GM12874 (cell line): ENCODE measurements around the gene FAIM2.

Experiments
- TF ChIP-seq, protein P1 (sequence below): IDR thresholded peaks from 2 replicates; pipeline ENCODE4 v1.5.1; 2011; ENCODE audit warnings: low read depth, mild to moderate bottlenecking, control low read depth, low read length, moderate library complexity; ENCODE audit not compliant: insufficient read depth

FAIM2 gene

DNA sequence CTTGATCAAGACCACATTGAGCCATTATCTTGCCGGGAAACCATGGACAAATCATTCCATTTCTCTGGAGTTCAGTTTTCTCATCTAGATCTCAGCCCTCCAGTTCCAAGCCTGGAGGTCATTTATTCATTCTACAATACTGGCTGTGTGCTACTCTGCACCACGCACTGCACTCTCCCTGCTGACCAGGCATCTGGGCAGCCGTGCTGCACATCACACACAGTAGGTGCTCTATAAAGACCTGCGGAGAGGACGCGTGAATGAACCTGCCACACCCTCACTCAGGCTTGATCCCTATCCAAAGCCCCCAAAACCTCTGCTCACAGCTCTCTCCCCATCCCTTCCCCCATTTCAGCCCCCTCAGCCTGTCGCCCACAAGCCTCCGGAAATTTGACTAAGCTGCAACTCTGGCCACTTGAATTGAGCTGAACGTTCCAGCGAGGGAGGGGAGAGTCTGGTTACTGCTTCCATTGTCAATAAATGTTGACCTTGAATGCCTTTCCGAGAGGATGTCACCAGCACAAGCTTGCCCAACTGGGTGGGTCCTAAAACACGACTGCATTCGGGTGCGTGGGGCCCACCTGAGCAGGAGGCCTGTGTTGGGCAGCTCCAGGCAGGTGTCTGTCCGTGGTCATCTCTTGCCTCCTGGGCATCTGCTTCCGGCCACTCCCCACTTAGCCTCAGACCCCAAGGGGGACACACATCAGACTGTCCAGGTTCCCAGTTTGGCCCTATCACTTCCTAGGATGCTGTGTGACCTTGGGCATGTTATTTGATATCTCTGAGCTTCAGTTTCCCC is 17.8 kb downstream of the FAIM2 start:
- TF ChIP-seq, protein P1, sequence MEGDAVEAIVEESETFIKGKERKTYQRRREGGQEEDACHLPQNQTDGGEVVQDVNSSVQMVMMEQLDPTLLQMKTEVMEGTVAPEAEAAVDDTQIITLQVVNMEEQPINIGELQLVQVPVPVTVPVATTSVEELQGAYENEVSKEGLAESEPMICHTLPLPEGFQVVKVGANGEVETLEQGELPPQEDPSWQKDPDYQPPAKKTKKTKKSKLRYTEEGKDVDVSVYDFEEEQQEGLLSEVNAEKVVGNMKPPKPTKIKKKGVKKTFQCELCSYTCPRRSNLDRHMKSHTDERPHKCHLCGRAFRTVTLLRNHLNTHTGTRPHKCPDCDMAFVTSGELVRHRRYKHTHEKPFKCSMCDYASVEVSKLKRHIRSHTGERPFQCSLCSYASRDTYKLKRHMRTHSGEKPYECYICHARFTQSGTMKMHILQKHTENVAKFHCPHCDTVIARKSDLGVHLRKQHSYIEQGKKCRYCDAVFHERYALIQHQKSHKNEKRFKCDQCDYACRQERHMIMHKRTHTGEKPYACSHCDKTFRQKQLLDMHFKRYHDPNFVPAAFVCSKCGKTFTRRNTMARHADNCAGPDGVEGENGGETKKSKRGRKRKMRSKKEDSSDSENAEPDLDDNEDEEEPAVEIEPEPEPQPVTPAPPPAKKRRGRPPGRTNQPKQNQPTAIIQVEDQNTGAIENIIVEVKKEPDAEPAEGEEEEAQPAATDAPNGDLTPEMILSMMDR = no peak

DNA sequence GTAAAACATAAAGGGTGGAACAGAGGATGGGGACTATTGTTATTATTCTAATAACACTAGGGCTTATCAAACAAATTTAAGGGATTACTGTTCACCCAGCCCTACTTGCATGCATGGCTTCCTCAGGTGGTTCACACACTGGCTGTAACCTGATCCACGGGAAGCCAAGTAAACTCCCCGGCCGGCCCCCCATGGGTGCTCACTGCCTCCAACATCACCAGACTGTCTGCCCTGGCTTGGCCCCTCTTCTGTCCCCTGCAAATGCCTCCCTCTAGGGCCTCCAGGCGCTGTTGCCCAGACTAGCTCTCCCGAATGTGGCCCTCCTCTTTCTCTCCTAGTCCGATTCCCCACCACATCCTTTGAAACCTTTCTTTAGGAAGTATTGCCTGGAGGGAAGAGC is 18.6 kb downstream of the FAIM2 start:
- TF ChIP-seq, protein P1 = no peak

DNA sequence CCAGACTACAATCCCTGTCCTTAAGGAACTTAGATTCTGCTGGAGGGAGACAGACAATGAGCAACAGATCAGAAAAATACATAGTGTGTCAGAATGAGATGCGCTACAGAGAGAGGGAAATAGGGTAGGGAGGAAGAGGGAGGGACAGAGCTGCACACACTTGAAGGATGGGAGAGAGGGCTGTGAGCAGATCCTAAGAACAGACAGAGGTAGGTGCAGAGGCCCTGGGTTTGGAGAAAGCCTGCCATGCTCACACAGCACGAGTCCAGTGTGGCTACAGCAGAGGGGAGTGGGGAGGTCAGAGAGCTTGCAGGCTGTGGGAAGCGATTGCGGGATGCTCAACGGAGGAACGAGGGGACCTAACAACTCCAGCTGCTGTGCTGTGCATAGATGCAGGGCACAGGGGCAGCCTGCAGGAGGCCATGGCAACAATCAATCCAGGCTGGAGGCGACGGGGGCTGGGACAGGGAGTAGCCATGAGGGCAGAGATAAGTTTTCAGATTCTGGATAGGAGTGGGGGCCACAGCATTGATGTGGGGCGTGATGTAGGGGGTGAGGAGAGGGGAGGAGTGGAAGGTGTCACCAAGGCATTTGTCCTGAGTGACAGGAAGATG is 20.7 kb downstream of the FAIM2 start:
- TF ChIP-seq, protein P1 = no peak

DNA sequence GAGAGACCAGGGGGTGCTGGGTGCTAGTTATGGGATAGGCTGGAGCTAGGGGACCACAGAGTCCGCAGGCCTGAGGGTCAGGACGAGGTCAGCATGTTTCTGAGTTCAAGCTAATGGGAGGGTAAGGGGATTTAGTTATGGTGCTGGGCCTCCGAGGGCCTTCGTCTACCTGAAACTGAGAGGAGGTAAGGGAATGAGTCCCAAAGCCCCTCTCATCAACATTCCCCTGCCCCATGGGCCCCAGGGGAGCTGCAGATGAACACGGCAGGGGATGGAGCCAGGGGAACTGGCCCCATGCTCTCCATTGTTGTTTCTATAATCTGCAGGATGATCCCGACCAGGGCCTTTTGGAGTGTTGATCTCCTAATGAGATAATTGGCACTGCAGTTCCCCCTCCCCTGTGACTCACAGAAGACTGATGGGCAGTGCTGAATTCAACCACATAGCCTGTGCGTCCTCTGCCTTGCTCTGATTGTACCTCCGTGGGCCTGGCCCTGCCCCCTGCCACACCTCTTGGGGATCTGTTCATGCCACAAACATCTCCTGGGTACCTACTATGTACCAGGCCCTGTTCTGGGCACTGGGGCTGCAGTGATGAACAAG is 21.4 kb downstream of the FAIM2 start:
- TF ChIP-seq, protein P1 = no peak

DNA sequence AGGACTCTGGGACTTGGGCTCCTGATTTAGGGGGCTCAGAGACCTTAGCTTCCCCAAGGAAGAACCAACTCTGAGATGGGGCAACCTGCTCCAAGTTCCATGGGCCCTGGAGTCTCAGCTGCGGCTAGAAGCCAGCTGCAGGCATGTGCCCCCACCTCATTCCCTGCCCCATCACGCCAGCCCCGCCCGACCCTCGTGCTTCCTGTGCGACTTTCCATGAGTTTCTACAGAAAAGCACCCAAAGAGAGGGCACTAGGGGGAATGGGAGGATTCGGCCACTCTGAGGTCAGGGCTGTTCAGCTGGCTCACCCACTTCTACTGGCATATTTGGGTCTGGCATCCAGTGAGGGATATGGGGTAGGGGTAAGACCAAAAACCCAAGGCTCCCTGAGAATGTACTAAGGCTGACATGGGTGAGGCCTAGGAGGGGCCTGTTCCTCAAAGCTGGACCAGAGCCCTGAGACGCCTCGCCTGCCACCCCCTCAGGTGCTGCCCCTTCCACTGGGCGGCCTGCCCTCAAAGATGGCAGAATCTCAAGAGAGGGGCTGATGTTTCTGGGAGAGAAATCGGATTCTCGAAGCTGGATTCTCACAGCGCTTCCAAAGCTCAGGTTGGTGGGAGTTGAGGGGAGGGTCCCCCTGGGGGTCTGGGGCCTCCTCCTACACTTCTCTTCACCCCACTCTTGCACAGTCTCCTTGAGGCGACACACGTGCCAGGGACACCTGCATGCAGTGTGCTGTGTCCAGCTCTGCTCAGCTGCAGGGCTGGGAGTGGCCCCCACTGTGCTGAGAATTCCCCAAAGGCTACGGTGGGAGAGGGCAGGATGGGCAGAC is 22.1 kb downstream of the FAIM2 start:
- TF ChIP-seq, protein P1 = no peak

DNA sequence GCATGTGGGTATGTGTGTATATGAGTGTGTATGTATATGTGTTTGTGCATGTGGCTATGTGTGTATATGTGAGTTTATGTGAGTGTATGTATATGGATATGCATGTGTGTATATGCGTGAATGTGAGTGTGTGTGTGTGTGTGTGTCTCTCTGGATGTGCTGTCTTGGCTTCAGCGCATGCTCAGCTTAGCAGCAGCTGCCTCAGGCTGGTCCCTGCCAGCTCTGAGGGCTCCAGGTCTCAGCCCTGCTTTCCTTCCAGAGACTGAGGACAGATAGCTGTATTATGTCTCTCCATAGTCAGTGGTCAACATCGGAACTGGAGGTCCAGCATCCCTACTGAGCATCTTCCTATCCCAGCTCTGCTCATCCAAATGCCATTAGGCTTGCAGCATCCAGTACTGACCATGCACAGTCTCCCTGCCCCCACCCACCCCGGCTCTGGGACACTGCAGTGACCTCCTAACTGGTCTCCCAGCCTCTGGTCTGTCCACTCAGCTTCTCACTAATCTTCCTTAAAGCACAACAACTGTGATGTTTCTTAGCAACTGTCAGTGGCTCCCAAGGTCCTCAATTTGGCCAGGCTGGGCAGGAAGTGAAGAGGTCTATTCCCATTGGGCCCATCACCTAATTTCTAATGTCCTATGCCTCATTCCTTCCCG is 22.8 kb downstream of the FAIM2 start:
- TF ChIP-seq, protein P1 = no peak
